ENCODE data around the gene CAB39.
"Not testable (repeated sequence)": the region's sequence is repeated elsewhere in the genome, so short reads cannot be mapped to it uniquely, and the experiment has no call there.

The CAB39 gene

GRCh38 chr2:230715201-230715600 is 2.6 kb downstream of the CAB39 start:
- DNase-seq, result no peak

- DNase-seq, result no peak
Measured at GRCh38 chr2:230716588-230716987, 3.9 kb downstream of the CAB39 start.

GRCh38 chr2:230717600-230717999 is 5.0 kb downstream of the CAB39 start:
- DNase-seq, result no peak

GRCh38 chr2:230719340-230719739 is 6.7 kb downstream of the CAB39 start:
- no peak for DNase-seq

GRCh38 chr2:230721712-230722111 is 9.1 kb downstream of the CAB39 start:
- DNase-seq, result no peak

GRCh38 chr2:230722207-230722885 is 9.7 kb downstream of the CAB39 start:
- no peak for DNase-seq

- no peak for DNase-seq
Measured at GRCh38 chr2:230723363-230723762, 10.7 kb downstream of the CAB39 start.

GRCh38 chr2:230724957-230725356 is 12.3 kb downstream of the CAB39 start:
- not testable (repeated sequence) for DNase-seq

- DNase-seq, result no peak
Measured at GRCh38 chr2:230731512-230731911, 18.9 kb downstream of the CAB39 start.

GRCh38 chr2:230732914-230733401 is 20.3 kb downstream of the CAB39 start:
- DNase-seq, result no peak

- no peak for DNase-seq
Measured at GRCh38 chr2:230734247-230735175, 21.9 kb downstream of the CAB39 start.

- DNase-seq, result no peak
Measured at GRCh38 chr2:230735884-230736283, 23.2 kb downstream of the CAB39 start.

- DNase-seq, result no peak
Measured at GRCh38 chr2:230737300-230737699, 24.7 kb downstream of the CAB39 start.

- no peak for DNase-seq
Measured at GRCh38 chr2:230737791-230738226, 25.2 kb downstream of the CAB39 start.

GRCh38 chr2:230738391-230738811 is 25.8 kb downstream of the CAB39 start:
- no peak for DNase-seq

- DNase-seq, result no peak
Measured at GRCh38 chr2:230738924-230739323, 26.3 kb downstream of the CAB39 start.

GRCh38 chr2:230739961-230740360 is 27.3 kb downstream of the CAB39 start:
- no peak for DNase-seq

- no peak for DNase-seq
Measured at GRCh38 chr2:230742781-230743180, 30.1 kb downstream of the CAB39 start.

GRCh38 chr2:230746213-230746612 is 33.6 kb downstream of the CAB39 start:
- no peak for DNase-seq

GRCh38 chr2:230748087-230748486 is 35.4 kb downstream of the CAB39 start:
- no peak for DNase-seq

GRCh38 chr2:230749111-230749510 is 36.5 kb downstream of the CAB39 start:
- no peak for DNase-seq

- DNase-seq, result no peak
Measured at GRCh38 chr2:230751062-230751461, 38.4 kb downstream of the CAB39 start.

- no peak for DNase-seq
Measured at GRCh38 chr2:230754200-230754599, 41.6 kb downstream of the CAB39 start.

GRCh38 chr2:230757476-230757875 is 44.8 kb downstream of the CAB39 start:
- DNase-seq, result no peak
